Karpas-422 (cell line): ENCODE results near the gene DEAF1. TPM values are rescaled to one million over a fixed set of nuclear protein-coding genes. Genes with fewer than 3 reads are reported as not detected.

ENCODE experiments used
- DNase-seq: peaks from one replicate; pipeline ENCODE4 v3.0.0-alpha.2; 2015
- H2AFZ ChIP-seq: fragments of 200-600 bp; sonication (generic); 2 replicates; pipeline ENCODE4 v1.6.1; 2014; ENCODE audit warnings: antibody characterized with exemption, low read length, mixed read lengths
- H3K27ac ChIP-seq: fragments of 200-600 bp; sonication (generic); 2 replicates; pipeline ENCODE4 v1.5.1; 2014; ENCODE audit warnings: mild to moderate bottlenecking, low read length, moderate library complexity
- H3K27me3 ChIP-seq: fragments of 200-600 bp; sonication (generic); 2 replicates; pipeline ENCODE4 v1.6.1; 2014; ENCODE audit warnings: low read length, mixed read lengths
- H3K36me3 ChIP-seq: fragments of 200-600 bp; sonication (generic); 2 replicates; pipeline ENCODE4 v1.6.1; 2014; ENCODE audit warnings: low read length, mixed read lengths; ENCODE audit not compliant: insufficient read depth
- H3K4me1 ChIP-seq: fragments of 200-600 bp; sonication (generic); 2 replicates; pipeline ENCODE4 v1.6.1; 2014; ENCODE audit warnings: mild to moderate bottlenecking, low read length, mixed read lengths
- H3K4me2 ChIP-seq: fragments of 200-600 bp; sonication (generic); 2 replicates; pipeline ENCODE4 v1.6.1; 2014; ENCODE audit warnings: low read length, low read depth, mild to moderate bottlenecking; ENCODE audit not compliant: poor library complexity, severe bottlenecking
- H3K4me3 ChIP-seq: fragments of 200-600 bp; sonication (generic); 2 replicates; pipeline ENCODE4 v1.5.1; 2014; ENCODE audit warnings: mild to moderate bottlenecking, antibody characterized with exemption, low read length, mixed read lengths
- H3K79me2 ChIP-seq: fragments of 200-600 bp; sonication (generic); 2 replicates; pipeline ENCODE4 v1.6.1; 2014; ENCODE audit warnings: mild to moderate bottlenecking, low read length, mixed read lengths
- H3K9ac ChIP-seq: fragments of 200-600 bp; sonication (generic); 2 replicates; pipeline ENCODE4 v1.6.0; 2014; ENCODE audit warnings: low read length
- H3K9me2 ChIP-seq: fragments of 200-600 bp; sonication (generic), shearing (Covaris generic); replicated peaks from 2 replicates; pipeline ENCODE4 v1.6.0; 2014; ENCODE audit warnings: mild to moderate bottlenecking, low read length, moderate library complexity; ENCODE audit not compliant: insufficient read depth
- H3K9me3 ChIP-seq: fragments of 300-700, 200-600 bp; sonication (generic); 2 replicates; pipeline ENCODE4 v1.6.1; 2014; ENCODE audit warnings: low read length, mixed read lengths
- H4K20me1 ChIP-seq: fragments of 200-600 bp; sonication (generic); 2 replicates; pipeline ENCODE4 v1.6.1; 2014; ENCODE audit warnings: mild to moderate bottlenecking, antibody characterized with exemption, low read length, low read depth; ENCODE audit not compliant: insufficient read depth
- total RNA-seq: library from RNA; depleted of rRNA; stranded (reverse); fragments of >200 nt; shearing (Covaris generic); gene quantifications from 2 replicates; pipeline ENCODE4 v1.2.3, GENCODE V29; 2014; ENCODE audit warnings: low replicate concordance

Gene DEAF1
- total RNA-seq, 1 experiment from 2014 or later = 35.9 TPM

- H3K9me3 ChIP-seq = no peaks in the 10 kb centered on the region
- H3K9ac ChIP-seq = no peak overlapping the region
These were observed 24.4 kb upstream of the DEAF1 start for GRCh38 chr11:719214-720016.

GRCh38 chr11:714436-714835, 19.4 kb upstream of the DEAF1 start:
- H3K79me2 ChIP-seq = no peaks in the 10 kb centered on the region
- no peak overlapping the region for H3K4me3 ChIP-seq
- H4K20me1 ChIP-seq = no peaks in the 10 kb centered on the region
- H3K9me3 ChIP-seq = no peaks in the 10 kb centered on the region
- no peak overlapping the region for H3K4me2 ChIP-seq
- DNase-seq = no peak
- no peak overlapping the region for H3K9ac ChIP-seq
- H3K4me1 ChIP-seq = no peaks in the 10 kb centered on the region
- H3K36me3 ChIP-seq = no peaks in the 10 kb centered on the region
- no peak overlapping the region for H3K27ac ChIP-seq
- no peaks in the 10 kb centered on the region for H3K27me3 ChIP-seq
- no peak overlapping the region for H2AFZ ChIP-seq
- H3K9me2 ChIP-seq = no peaks in the 10 kb centered on the region

More at GRCh38 chr11:719214-720016, 24.4 kb upstream of the DEAF1 start:
- H3K27me3 ChIP-seq = no peaks in the 10 kb centered on the region
- H3K4me3 ChIP-seq = no peak overlapping the region
- H3K79me2 ChIP-seq = no peaks in the 10 kb centered on the region
- H3K4me2 ChIP-seq = no peak overlapping the region
- no peak for DNase-seq
- no peaks in the 10 kb centered on the region for H3K36me3 ChIP-seq
- peaks cover 8% of the 10 kb centered on the region; the same call in 1 of the 2 replicates for H4K20me1 ChIP-seq
- no peak overlapping the region for H3K27ac ChIP-seq
- peaks cover 18% of the 10 kb centered on the region for H3K4me1 ChIP-seq
- H3K9me2 ChIP-seq = no peaks in the 10 kb centered on the region
- H2AFZ ChIP-seq = no peak overlapping the region

GRCh38 chr11:709109-709997, 14.3 kb upstream of the DEAF1 start:
- Histone ChIP-seq H3K79me2 (no peaks in the 10 kb centered on the region), H3K4me2 (no peak overlapping the region), H3K27ac (no peak overlapping the region), H3K4me3 (no peak overlapping the region), H3K9me3 (no peaks in the 10 kb centered on the region), H3K9me2 (no peaks in the 10 kb centered on the region), H4K20me1 (0 out of 2 replicates have a peak, but pooled peaks cover 4% of the 10 kb centered on the region), H2AFZ (no peak overlapping the region), H3K27me3 (no peaks in the 10 kb centered on the region), H3K36me3 (no peaks in the 10 kb centered on the region), H3K9ac (no peak overlapping the region), H3K4me1 (no peaks in the 10 kb centered on the region)
- DNase-seq = no peak

GRCh38 chr11:708511-708910, 13.5 kb upstream of the DEAF1 start:
- no peak for DNase-seq
- Histone ChIP-seq H3K9me2 (no peaks in the 10 kb centered on the region), H3K27ac (no peak overlapping the region), H3K9ac (no peak overlapping the region), H3K79me2 (no peaks in the 10 kb centered on the region), H3K4me2 (no peak overlapping the region), H4K20me1 (0 out of 2 replicates have a peak, but pooled peaks cover 4% of the 10 kb centered on the region), H3K4me3 (no peak overlapping the region), H3K27me3 (no peaks in the 10 kb centered on the region), H3K36me3 (no peaks in the 10 kb centered on the region), H3K9me3 (no peaks in the 10 kb centered on the region), H3K4me1 (no peaks in the 10 kb centered on the region), H2AFZ (no peak overlapping the region)

GRCh38 chr11:707817-708420, 12.9 kb upstream of the DEAF1 start:
- Histone ChIP-seq H3K4me3 (no peak overlapping the region), H3K9me2 (no peaks in the 10 kb centered on the region), H3K36me3 (no peaks in the 10 kb centered on the region), H3K27ac (no peak overlapping the region), H3K79me2 (no peaks in the 10 kb centered on the region), H3K4me2 (no peak overlapping the region), H3K4me1 (no peaks in the 10 kb centered on the region), H3K27me3 (no peaks in the 10 kb centered on the region), H3K9me3 (no peaks in the 10 kb centered on the region), H2AFZ (no peak overlapping the region), H4K20me1 (0 out of 2 replicates have a peak, but pooled peaks cover 4% of the 10 kb centered on the region), H3K9ac (no peak overlapping the region)
- no peak for DNase-seq

- H3K4me3 ChIP-seq = no peak overlapping the region
- no peaks in the 10 kb centered on the region for H3K9me3 ChIP-seq
- H3K9ac ChIP-seq = no peak overlapping the region
- DNase-seq = no peak
- H3K4me2 ChIP-seq = no peak overlapping the region
- no peaks in the 10 kb centered on the region for H3K4me1 ChIP-seq
- H3K27me3 ChIP-seq = no peaks in the 10 kb centered on the region
- no peaks in the 10 kb centered on the region for H3K79me2 ChIP-seq
- no peaks in the 10 kb centered on the region for H3K9me2 ChIP-seq
- no peak overlapping the region for H3K27ac ChIP-seq
- H4K20me1 ChIP-seq = 0 out of 2 replicates have a peak, but pooled peaks cover 4% of the 10 kb centered on the region
- H3K36me3 ChIP-seq = no peaks in the 10 kb centered on the region
- H2AFZ ChIP-seq = no peak overlapping the region
These were observed 12.2 kb upstream of the DEAF1 start for GRCh38 chr11:706957-707816.

GRCh38 chr11:706439-706956, 11.5 kb upstream of the DEAF1 start:
- H4K20me1 ChIP-seq = 0 out of 2 replicates have a peak, but pooled peaks cover 4% of the 10 kb centered on the region
- no peak overlapping the region for H3K9ac ChIP-seq
- H2AFZ ChIP-seq = no peak overlapping the region
- H3K4me2 ChIP-seq = no peak overlapping the region
- H3K4me3 ChIP-seq = no peak overlapping the region
- H3K9me3 ChIP-seq = no peaks in the 10 kb centered on the region
- no peaks in the 10 kb centered on the region for H3K27me3 ChIP-seq
- H3K27ac ChIP-seq = no peak overlapping the region
- no peak for DNase-seq
- H3K4me1 ChIP-seq = no peaks in the 10 kb centered on the region
- no peaks in the 10 kb centered on the region for H3K36me3 ChIP-seq
- H3K9me2 ChIP-seq = no peaks in the 10 kb centered on the region
- H3K79me2 ChIP-seq = no peaks in the 10 kb centered on the region
